HepG2 (cell line): Measurements from ENCODE around the gene BHLHE23.
"Not testable (repeated sequence)": the region's sequence is repeated elsewhere in the genome, so short reads cannot be mapped to it uniquely, and the experiment has no call there.

Experiments
- ARHGAP35 ChIP-seq: sonication (generic); formaldehyde crosslinking; IDR thresholded peaks from 2 replicates; pipeline ENCODE4 v1.9.0; 2022; ENCODE audit warnings: mild to moderate bottlenecking, inconsistent platforms, moderate library complexity, missing genetic modification reagents, borderline replicate concordance
- EZH2 ChIP-seq: conservative IDR thresholded peaks from 2 replicates; pipeline ENCODE4 v1.6.1; 2012; ENCODE audit warnings: mild to moderate bottlenecking, low read depth, low read length, moderate library complexity
- MBD4 ChIP-seq: IDR thresholded peaks from 2 replicates; pipeline ENCODE4 v1.6.1; 2012; ENCODE audit warnings: low read length, inconsistent platforms, borderline replicate concordance
- XBP1 ChIP-seq: sonication (generic); formaldehyde crosslinking; IDR thresholded peaks from 2 replicates; pipeline ENCODE4 v1.5.0; 2020; ENCODE audit warnings: missing genetic modification reagents
- ZBTB20 ChIP-seq: sonication (generic); formaldehyde crosslinking; IDR thresholded peaks from 2 replicates; pipeline ENCODE4 v1.8.1; 2023; ENCODE audit warnings: missing genetic modification reagents, low read depth, mild to moderate bottlenecking, borderline replicate concordance
- ZNF576 ChIP-seq: sonication (generic); formaldehyde crosslinking; IDR thresholded peaks from 2 replicates; pipeline ENCODE4 v1.4.0; 2020; ENCODE audit warnings: mild to moderate bottlenecking, missing genetic modification reagents
- TF ChIP-seq, protein P1 (sequence below), 2 experiments: sonication (generic) in 1 of 2; formaldehyde crosslinking in 1 of 2; IDR thresholded peaks; 2 replicates each; pipeline versions ENCODE4 v1.4.0 to v1.6.1; 2018 to 2020; ENCODE audit warnings: missing genetic modification reagents in 2 of 2, borderline replicate concordance in 1 of 2, low read depth in 1 of 2, mild to moderate bottlenecking in 1 of 2, missing biosample characterization in 1 of 2

- TF ChIP-seq, protein P1, sequence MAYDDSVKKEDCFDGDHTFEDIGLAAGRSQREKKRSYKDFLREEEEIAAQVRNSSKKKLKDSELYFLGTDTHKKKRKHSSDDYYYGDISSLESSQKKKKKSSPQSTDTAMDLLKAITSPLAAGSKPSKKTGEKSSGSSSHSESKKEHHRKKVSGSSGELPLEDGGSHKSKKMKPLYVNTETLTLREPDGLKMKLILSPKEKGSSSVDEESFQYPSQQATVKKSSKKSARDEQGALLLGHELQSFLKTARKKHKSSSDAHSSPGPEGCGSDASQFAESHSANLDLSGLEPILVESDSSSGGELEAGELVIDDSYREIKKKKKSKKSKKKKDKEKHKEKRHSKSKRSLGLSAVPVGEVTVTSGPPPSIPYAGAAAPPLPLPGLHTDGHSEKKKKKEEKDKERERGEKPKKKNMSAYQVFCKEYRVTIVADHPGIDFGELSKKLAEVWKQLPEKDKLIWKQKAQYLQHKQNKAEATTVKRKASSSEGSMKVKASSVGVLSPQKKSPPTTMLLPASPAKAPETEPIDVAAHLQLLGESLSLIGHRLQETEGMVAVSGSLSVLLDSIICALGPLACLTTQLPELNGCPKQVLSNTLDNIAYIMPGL (CRISPR knock-in tag; IDR thresholded peaks at IDR 0.05; ENCODE audit: borderline replicate concordance in 1 of 2, low read depth in 1 of 2) = not testable (repeated sequence)
- not testable (repeated sequence) for TF ChIP-seq ZBTB20 (CRISPR knock-in tag); ARHGAP35 (CRISPR knock-in tag); EZH2; XBP1 (CRISPR knock-in tag); MBD4; ZNF576 (CRISPR knock-in tag)
Observed at GRCh38 chr20:63034710-63035602, 28.2 kb upstream of the BHLHE23 start.
